NCI-H748 treated with DMSO at 0.1 percent for 48 hours (cell line): ENCODE results near the gene TRNAU1AP.
"Not testable (repeated sequence)": the region's sequence is repeated elsewhere in the genome, so short reads cannot be mapped to it uniquely, and the experiment has no call there.

ENCODE experiments used
- DNase-seq: peaks from one replicate; lab custom pipeline; 2025; lab: John Stamatoyannopoulos, UW

The TRNAU1AP gene

GRCh38 chr1:28577738-28578536 lies 25.1 kb downstream of the TRNAU1AP start:
- DNase-seq: no peak

GRCh38 chr1:28578696-28579218 lies 25.9 kb downstream of the TRNAU1AP start:
- DNase-seq: no peak

- no peak for DNase-seq
Measured at GRCh38 chr1:28579401-28579800, 26.5 kb downstream of the TRNAU1AP start.

- peak; percentile 44 for DNase-seq
Measured at GRCh38 chr1:28580722-28581530, 28.0 kb downstream of the TRNAU1AP start.

- DNase-seq: peak; percentile 78
Measured at GRCh38 chr1:28581531-28582247, 28.8 kb downstream of the TRNAU1AP start.

- no peak for DNase-seq
Measured at GRCh38 chr1:28582248-28582615, 29.3 kb downstream of the TRNAU1AP start.

- DNase-seq: not testable (repeated sequence)
Measured at GRCh38 chr1:28586585-28587391, 33.9 kb downstream of the TRNAU1AP start.

- no peak for DNase-seq
Measured at GRCh38 chr1:28591708-28592320, 38.9 kb downstream of the TRNAU1AP start, which contains the start of gene RAB42. RAB42 (plus strand) TSS chr1:28592265; CDS start chr1:28592512, 247 bp downstream.

GRCh38 chr1:28592321-28593071 lies 39.6 kb downstream of the TRNAU1AP start:
- no peak for DNase-seq

- not testable (repeated sequence) for DNase-seq
Measured at GRCh38 chr1:28593988-28594356, 41.1 kb downstream of the TRNAU1AP start.

- not testable (repeated sequence) for DNase-seq
Measured at GRCh38 chr1:28594686-28595411, 42.0 kb downstream of the TRNAU1AP start.

- DNase-seq: no peak
Measured at GRCh38 chr1:28595412-28596191, 42.7 kb downstream of the TRNAU1AP start.

GRCh38 chr1:28596276-28596675 lies 43.4 kb downstream of the TRNAU1AP start:
- not testable (repeated sequence) for DNase-seq

- DNase-seq: no peak
Measured at GRCh38 chr1:28601696-28602095, 48.8 kb downstream of the TRNAU1AP start.

GRCh38 chr1:28602536-28603439 lies 49.9 kb downstream of the TRNAU1AP start:
- DNase-seq: peak; percentile 34

- DNase-seq: no peak
Measured at GRCh38 chr1:28604411-28604810, 51.5 kb downstream of the TRNAU1AP start.

GRCh38 chr1:28604962-28605361 lies 52.1 kb downstream of the TRNAU1AP start:
- no peak for DNase-seq

GRCh38 chr1:28606771-28607170 lies 53.9 kb downstream of the TRNAU1AP start:
- no peak for DNase-seq
